ENCODE results near the gene JMJD1C. TPM values are rescaled to one million over a fixed set of nuclear protein-coding genes. Genes with fewer than 3 reads are reported as not detected.

JMJD1C gene
- total and polyA plus RNA-seq, 10 of the 15 experiments (the other 5 are each of a cell fraction or from before 2014, with no cell fraction given), result 31.2 to 83.3 (median 49.5) TPM

DNA sequence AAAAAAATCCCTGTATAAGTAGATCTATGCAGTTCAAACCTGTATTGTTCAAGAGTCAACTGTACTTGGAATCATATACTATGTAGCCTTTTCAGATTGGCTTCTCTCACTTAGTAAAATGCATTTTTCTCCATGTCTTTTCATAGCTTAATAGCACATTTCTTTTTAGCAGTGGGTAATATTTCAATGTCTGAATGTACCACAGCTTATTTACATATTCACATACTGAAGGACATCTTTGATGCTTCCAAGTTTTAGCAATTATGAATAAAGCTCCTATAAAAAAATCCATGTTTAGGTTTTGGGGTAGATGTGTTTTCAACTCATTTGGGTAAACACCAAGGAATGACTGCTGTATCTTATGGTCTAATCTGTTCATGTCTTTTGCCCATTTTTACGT, 177.6 kb downstream of the JMJD1C start:
- no peak overlapping the region for H3K4me3 ChIP-seq
- no peak overlapping the region for H3K4me2 ChIP-seq (ENCODE audit: control insufficient read depth, insufficient read depth)
- FAIRE-seq (no peak), DNase-seq (ENCODE audit: low read depth, low spot score) (no peak), ATAC-seq (no peak)
- intact Hi-C loops (cut with micrococcal nuclease; ENCODE audit: unreplicated experiment), result loop anchor here (5.0 kb wide), 1 partner anchor 179 kb away; the partner anchor contains the start of gene JMJD1C
- SMC1A ChIA-PET (ENCODE audit: uncharacterized antibody, unreplicated experiment), result interaction anchor here (1.0 to 5.9 kb wide), 6 partner anchors 15 to 177 kb away, joined by 3 to 44 read pairs (median 4); partner anchors contain the start of gene JMJD1C
- H3K9ac ChIP-seq (ENCODE audit: control insufficient read depth, insufficient read depth, low read length), result no peak overlapping the region
- no peaks in the 10 kb centered on the region for H3K9me3 ChIP-seq (replicated peaks; ENCODE audit: control insufficient read depth, insufficient read depth, low read length)
- TF ChIP-seq LARP7 (IDR thresholded peaks at IDR 0.05), result no peak
- TF ChIP-seq BRCA1 (IDR thresholded peaks at IDR 0.05; ENCODE audit: low read depth, low read length), result no peak
- no peak for TF ChIP-seq CBFB (IDR thresholded peaks at IDR 0.05; ENCODE audit: low read depth)
- TF ChIP-seq NR2C1 (IDR thresholded peaks at IDR 0.05), result no peak
- no peak for TF ChIP-seq EGR1 (IDR thresholded peaks at IDR 0.05; ENCODE audit: borderline replicate concordance in 1 of 2, low read depth in 2 of 2, low read length in 2 of 2)
- TF ChIP-seq RCOR1 (conservative IDR thresholded peaks at IDR 0.05; ENCODE audit: low read depth, low read length), result no peak
- TF ChIP-seq SMAD1 (IDR thresholded peaks at IDR 0.05; ENCODE audit: low read depth, partially characterized antibody), result no peak
- TF ChIP-seq SIN3A (IDR thresholded peaks at IDR 0.05; ENCODE audit: low read depth, low read length), result no peak
- TF ChIP-seq PML (IDR thresholded peaks at IDR 0.05; ENCODE audit: low read length), result no peak
- TF ChIP-seq BCL11A (IDR thresholded peaks at IDR 0.05; ENCODE audit: low read depth, low read length), result no peak
- TF ChIP-seq, protein P1, sequence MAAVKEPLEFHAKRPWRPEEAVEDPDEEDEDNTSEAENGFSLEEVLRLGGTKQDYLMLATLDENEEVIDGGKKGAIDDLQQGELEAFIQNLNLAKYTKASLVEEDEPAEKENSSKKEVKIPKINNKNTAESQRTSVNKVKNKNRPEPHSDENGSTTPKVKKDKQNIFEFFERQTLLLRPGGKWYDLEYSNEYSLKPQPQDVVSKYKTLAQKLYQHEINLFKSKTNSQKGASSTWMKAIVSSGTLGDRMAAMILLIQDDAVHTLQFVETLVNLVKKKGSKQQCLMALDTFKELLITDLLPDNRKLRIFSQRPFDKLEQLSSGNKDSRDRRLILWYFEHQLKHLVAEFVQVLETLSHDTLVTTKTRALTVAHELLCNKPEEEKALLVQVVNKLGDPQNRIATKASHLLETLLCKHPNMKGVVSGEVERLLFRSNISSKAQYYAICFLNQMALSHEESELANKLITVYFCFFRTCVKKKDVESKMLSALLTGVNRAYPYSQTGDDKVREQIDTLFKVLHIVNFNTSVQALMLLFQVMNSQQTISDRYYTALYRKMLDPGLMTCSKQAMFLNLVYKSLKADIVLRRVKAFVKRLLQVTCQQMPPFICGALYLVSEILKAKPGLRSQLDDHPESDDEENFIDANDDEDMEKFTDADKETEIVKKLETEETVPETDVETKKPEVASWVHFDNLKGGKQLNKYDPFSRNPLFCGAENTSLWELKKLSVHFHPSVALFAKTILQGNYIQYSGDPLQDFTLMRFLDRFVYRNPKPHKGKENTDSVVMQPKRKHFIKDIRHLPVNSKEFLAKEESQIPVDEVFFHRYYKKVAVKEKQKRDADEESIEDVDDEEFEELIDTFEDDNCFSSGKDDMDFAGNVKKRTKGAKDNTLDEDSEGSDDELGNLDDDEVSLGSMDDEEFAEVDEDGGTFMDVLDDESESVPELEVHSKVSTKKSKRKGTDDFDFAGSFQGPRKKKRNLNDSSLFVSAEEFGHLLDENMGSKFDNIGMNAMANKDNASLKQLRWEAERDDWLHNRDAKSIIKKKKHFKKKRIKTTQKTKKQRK (IDR thresholded peaks at IDR 0.05; ENCODE audit: low read depth, low read length), result no peak
- no peak for TF ChIP-seq ZNF274 (IDR thresholded peaks at IDR 0.05; ENCODE audit: insufficient read depth, insufficient read length)
- TF ChIP-seq, protein P2, sequence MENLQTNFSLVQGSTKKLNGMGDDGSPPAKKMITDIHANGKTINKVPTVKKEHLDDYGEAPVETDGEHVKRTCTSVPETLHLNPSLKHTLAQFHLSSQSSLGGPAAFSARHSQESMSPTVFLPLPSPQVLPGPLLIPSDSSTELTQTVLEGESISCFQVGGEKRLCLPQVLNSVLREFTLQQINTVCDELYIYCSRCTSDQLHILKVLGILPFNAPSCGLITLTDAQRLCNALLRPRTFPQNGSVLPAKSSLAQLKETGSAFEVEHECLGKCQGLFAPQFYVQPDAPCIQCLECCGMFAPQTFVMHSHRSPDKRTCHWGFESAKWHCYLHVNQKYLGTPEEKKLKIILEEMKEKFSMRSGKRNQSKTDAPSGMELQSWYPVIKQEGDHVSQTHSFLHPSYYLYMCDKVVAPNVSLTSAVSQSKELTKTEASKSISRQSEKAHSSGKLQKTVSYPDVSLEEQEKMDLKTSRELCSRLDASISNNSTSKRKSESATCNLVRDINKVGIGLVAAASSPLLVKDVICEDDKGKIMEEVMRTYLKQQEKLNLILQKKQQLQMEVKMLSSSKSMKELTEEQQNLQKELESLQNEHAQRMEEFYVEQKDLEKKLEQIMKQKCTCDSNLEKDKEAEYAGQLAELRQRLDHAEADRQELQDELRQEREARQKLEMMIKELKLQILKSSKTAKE (IDR thresholded peaks at IDR 0.05; ENCODE audit: low read depth, poor library complexity, severe bottlenecking), result no peak
- no peak for TF ChIP-seq TCF3 (IDR thresholded peaks at IDR 0.05; ENCODE audit: borderline replicate concordance, insufficient read depth, low read depth, low read length)
- no peak for TF ChIP-seq RB1 (IDR thresholded peaks at IDR 0.05; ENCODE audit: borderline replicate concordance)
- TF ChIP-seq STAT3 (IDR thresholded peaks at IDR 0.05; ENCODE audit: low read depth, low read length), result no peak
- no peak for TF ChIP-seq SP1 (IDR thresholded peaks at IDR 0.05; ENCODE audit: low read depth, low read length)
- no peaks in the 10 kb centered on the region for H3K36me3 ChIP-seq (ENCODE audit: control insufficient read depth in 2 of 2, insufficient read depth in 2 of 2, low read length in 1 of 2)
- H3K27me3 ChIP-seq (replicated peaks in 1 of 2; ENCODE audit: control insufficient read depth in 2 of 2, insufficient read depth in 2 of 2, low read length in 1 of 2), result no peaks in the 10 kb centered on the region
- 100% methylated on average over 1 of the region's 1 CpG for WGBS (ENCODE audit: insufficient coverage, insufficient replicate concordance, low lambda C conversion rate, missing lambda C conversion rate)
- H3K79me2 ChIP-seq (ENCODE audit: control insufficient read depth, insufficient read depth, low read length), result peaks cover 17% of the 10 kb centered on the region
- POLR2A ChIA-PET, result interaction anchor here (0.9 to 2.6 kb wide), 4 partner anchors 13 to 230 kb away, joined by 3 to 15 read pairs (median 4); no protein-coding TSS in a partner anchor
- CTCF ChIA-PET, result interaction anchor here (0.9 to 2.6 kb wide), 4 partner anchors 20 to 84 kb away, joined by 3 to 19 read pairs (median 3); no protein-coding TSS in a partner anchor
- H2AFZ ChIP-seq (ENCODE audit: control insufficient read depth, low read depth, low read length), result no peak overlapping the region
- RAD21 ChIA-PET (ENCODE audit: unreplicated experiment), result interaction anchor here (0.9 to 4.4 kb wide), 5 partner anchors 9 to 340 kb away, joined by 3 to 34 read pairs (median 15); no protein-coding TSS in a partner anchor
- no peaks in the 10 kb centered on the region for H4K20me1 ChIP-seq (ENCODE audit: control insufficient read depth, insufficient read depth)
- H3K4me1 ChIP-seq (ENCODE audit: control insufficient read depth, insufficient read depth, low read length), result peaks cover 27% of the 10 kb centered on the region
- no peak overlapping the region for H3K27ac ChIP-seq (ENCODE audit: control insufficient read depth, insufficient read depth)
- in situ Hi-C loops (cut with MboI), result no loop called here
- BruUV-seq (replicated peaks), result no TSS peak

Data from GM12878 (cell line).